Natural killer cell (primary cell): ENCODE results near the gene PYGB. TPM values are rescaled to one million over a fixed set of nuclear protein-coding genes. Genes with fewer than 3 reads are reported as not detected.
"Not testable (repeated sequence)": the region's sequence is repeated elsewhere in the genome, so short reads cannot be mapped to it uniquely, and the experiment has no call there.

ENCODE experiments used
- ATAC-seq, 3 donors: fragments of 150-1000 bp in 2 of 3; fragments of 200-7000 bp in 1 of 3; cut with Tn5 transposase; 1 replicate in 1 of 3; 2 replicates in 2 of 3; pipeline ENCODE4 v1.10.0; 2021; ENCODE audit warnings: mild to moderate bottlenecking in 2 of 3, moderate library complexity in 2 of 3
- DNase-seq, 2 donors: peaks; one replicate each; pipeline versions ENCODE4 v3.0.0 to v3.0.0-alpha.2; 2013 to 2021; ENCODE audit warnings: mixed read lengths in 1 of 2
- H3K27ac ChIP-seq: one replicate; pipeline ENCODE4 v1.5.1; 2013; ENCODE audit warnings: mild to moderate bottlenecking, low read length
- H3K27me3 ChIP-seq: one replicate; pipeline ENCODE4 v1.6.1; 2013; ENCODE audit warnings: low read length; ENCODE audit not compliant: control insufficient read depth, insufficient read depth
- H3K36me3 ChIP-seq: one replicate; pipeline ENCODE4 v1.6.1; 2013; ENCODE audit warnings: low read length; ENCODE audit not compliant: control insufficient read depth, insufficient read depth
- H3K4me1 ChIP-seq: one replicate; pipeline ENCODE4 v1.6.1; 2013; ENCODE audit warnings: low read length; ENCODE audit not compliant: control insufficient read depth, insufficient read depth
- H3K4me3 ChIP-seq: one replicate; pipeline ENCODE4 v1.5.1; 2013; ENCODE audit warnings: low read length
- H3K9me3 ChIP-seq: one replicate; pipeline ENCODE4 v1.6.1; 2013; ENCODE audit warnings: low read length; ENCODE audit not compliant: control insufficient read depth, insufficient read depth
- H3K27ac Mint-ChIP-seq, 2 donors: one replicate each; pipeline ENCODE4 v1.8.0; 2022; ENCODE audit warnings: mild to moderate bottlenecking in 2 of 2, mixed read lengths in 2 of 2, moderate library complexity in 1 of 2
- H3K27me3 Mint-ChIP-seq, 2 donors: one replicate each; pipeline ENCODE4 v1.8.0; 2022; ENCODE audit warnings: low read depth in 2 of 2, mixed read lengths in 2 of 2
- H3K36me3 Mint-ChIP-seq: one replicate; pipeline ENCODE4 v1.8.0; 2022; ENCODE audit warnings: mixed read lengths
- H3K4me1 Mint-ChIP-seq, 2 donors: one replicate each; pipeline ENCODE4 v1.8.0; 2022; ENCODE audit warnings: mixed read lengths in 2 of 2
- H3K4me3 Mint-ChIP-seq: one replicate; pipeline ENCODE4 v1.8.0; 2022; ENCODE audit warnings: mild to moderate bottlenecking, moderate library complexity, mixed read lengths
- H3K9me3 Mint-ChIP-seq, 2 donors: one replicate each; pipeline ENCODE4 v1.8.0; 2022; ENCODE audit warnings: mixed read lengths in 2 of 2
- WGBS: methylation state at CpG from one replicate; pipeline ENCODE4 v1.1.7; 2013; ENCODE audit warnings: missing lambda C conversion rate; ENCODE audit not compliant: insufficient coverage; 5-methylcytosine and 5-hydroxymethylcytosine counted together
- intact Hi-C: fragments of 100-400 bp; cut with micrococcal nuclease; formaldehyde crosslinking; loops from one replicate; pipeline ENCODE4 v1.14.2; 2022
- total RNA-seq, 4 donors: library from RNA; stranded (reverse); fragments of 120-200 nt in 1 of 4; gene quantifications; one replicate each; pipeline versions ENCODE4 v1.2.3 to v1.2.4, GENCODE V29; 2013 to 2022
- TF ChIP-seq, protein P1 (sequence below): fragments of 200-600 bp; IDR thresholded peaks from one replicate; pipeline ENCODE4 v1.8.0; 2022; ENCODE audit warnings: antibody characterized with exemption

PYGB gene
- total RNA-seq, 3 donors from 2014 or later (not counting 1 experiment from before 2014, with no cell fraction given): 39.4 to 55.4 (median 47.0) TPM

DNA sequence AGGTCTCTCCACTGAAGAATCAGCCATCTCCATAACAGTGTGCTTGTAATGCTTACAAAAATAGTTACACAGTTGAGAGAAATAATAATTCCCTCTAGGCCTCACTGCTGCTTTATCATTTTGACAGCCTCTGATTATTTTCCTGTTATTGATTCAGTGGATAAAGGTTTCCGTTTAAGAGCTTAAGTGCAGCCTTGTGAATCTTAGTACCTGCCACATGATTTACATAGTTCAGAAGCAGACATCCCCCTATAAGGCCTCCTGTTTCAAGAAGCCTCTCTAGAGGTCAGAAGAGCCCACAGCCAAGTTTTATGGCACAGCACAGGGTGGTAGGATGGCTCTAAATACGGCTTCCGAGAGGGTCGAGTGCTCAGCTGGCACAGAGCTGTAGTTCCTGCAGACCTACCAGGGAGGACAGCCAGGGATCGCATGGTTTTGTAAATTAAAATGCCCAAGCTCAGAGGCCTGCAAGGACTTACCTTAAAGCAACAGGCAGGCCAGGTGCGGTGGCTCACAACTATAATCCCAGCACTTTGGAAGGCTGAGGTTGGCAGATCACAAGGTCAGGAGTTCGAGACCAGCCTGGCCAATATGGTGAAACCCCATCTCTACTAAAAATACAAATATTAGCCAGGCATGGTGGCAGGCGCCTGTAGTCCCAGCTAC is 17.6 kb upstream of the PYGB start:
- Histone ChIP-seq H3K9me3 (no peaks in the 10 kb centered on the region), H3K36me3 (no peaks in the 10 kb centered on the region), H3K4me3 (no peak overlapping the region), H3K27ac (no peak overlapping the region), H3K4me1 (no peaks in the 10 kb centered on the region), H3K27me3 (no peaks in the 10 kb centered on the region)
- no peaks in the 10 kb centered on the region for H3K9me3 Mint-ChIP-seq
- no peaks in the 10 kb centered on the region for H3K4me1 Mint-ChIP-seq
- intact Hi-C loops: no loop called here
- DNase-seq: no peak
- TF ChIP-seq, protein P1, sequence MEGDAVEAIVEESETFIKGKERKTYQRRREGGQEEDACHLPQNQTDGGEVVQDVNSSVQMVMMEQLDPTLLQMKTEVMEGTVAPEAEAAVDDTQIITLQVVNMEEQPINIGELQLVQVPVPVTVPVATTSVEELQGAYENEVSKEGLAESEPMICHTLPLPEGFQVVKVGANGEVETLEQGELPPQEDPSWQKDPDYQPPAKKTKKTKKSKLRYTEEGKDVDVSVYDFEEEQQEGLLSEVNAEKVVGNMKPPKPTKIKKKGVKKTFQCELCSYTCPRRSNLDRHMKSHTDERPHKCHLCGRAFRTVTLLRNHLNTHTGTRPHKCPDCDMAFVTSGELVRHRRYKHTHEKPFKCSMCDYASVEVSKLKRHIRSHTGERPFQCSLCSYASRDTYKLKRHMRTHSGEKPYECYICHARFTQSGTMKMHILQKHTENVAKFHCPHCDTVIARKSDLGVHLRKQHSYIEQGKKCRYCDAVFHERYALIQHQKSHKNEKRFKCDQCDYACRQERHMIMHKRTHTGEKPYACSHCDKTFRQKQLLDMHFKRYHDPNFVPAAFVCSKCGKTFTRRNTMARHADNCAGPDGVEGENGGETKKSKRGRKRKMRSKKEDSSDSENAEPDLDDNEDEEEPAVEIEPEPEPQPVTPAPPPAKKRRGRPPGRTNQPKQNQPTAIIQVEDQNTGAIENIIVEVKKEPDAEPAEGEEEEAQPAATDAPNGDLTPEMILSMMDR: no peak
- no peak overlapping the region for H3K27ac Mint-ChIP-seq
- 87% methylated on average over 8 of the region's 8 CpGs for WGBS
- H3K36me3 Mint-ChIP-seq: no peaks in the 10 kb centered on the region
- peaks cover 5 to 8% of the 10 kb centered on the region in 2 donors for H3K27me3 Mint-ChIP-seq
- no peak for ATAC-seq
- no peak overlapping the region for H3K4me3 Mint-ChIP-seq

DNA sequence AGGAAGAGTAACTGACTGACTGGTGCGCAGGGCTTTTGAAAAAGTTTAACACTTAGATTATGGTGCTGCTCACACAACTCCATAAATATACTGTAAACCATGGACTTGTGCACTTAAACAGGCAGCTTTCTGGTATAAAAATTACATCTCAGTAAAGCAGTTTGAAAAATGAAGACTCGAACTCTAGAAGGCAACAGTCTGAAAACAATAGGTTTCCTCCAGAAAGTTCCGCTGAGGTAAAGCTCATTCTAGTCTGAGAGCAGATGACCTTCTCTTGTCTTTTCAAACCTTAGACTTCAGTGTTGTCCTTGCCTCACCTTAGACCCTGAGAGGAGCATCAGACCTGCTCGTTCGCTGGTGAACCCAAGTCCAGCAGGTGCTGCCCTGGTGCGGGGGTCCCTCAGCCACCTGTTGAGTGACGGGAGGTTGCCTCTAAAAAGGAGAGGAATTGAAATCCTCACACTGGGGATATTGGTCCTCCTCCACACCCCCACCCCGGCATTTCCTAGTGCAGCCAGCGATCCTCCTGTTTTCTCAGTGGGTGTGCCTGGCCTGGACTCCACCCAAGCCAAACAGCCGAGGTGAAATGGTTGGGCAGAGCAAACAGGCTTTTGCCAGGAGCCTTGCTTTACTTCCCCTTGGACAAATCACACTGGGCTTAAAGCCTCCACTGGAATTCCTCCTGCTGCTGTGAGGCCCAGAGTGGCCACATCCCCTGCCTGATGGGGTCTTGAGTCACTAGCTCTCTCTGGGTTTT is 14.7 kb upstream of the PYGB start:
- TF ChIP-seq, protein P1: no peak
- Mint-ChIP-seq H3K27ac (no peak overlapping the region), H3K9me3 (no peaks in the 10 kb centered on the region), H3K4me1 (peaks cover 0 to 6% of the 10 kb centered on the region in 2 donors), H3K36me3 (no peaks in the 10 kb centered on the region), H3K27me3 (peaks cover 14 to 18% of the 10 kb centered on the region in 2 donors), H3K4me3 (no peak overlapping the region)
- no peak overlapping the region for H3K27ac ChIP-seq
- H3K4me3 ChIP-seq: no peak overlapping the region
- WGBS: 89% methylated on average over 9 of the region's 10 CpGs
- H3K36me3 ChIP-seq: no peaks in the 10 kb centered on the region
- no peaks in the 10 kb centered on the region for H3K4me1 ChIP-seq
- no peaks in the 10 kb centered on the region for H3K27me3 ChIP-seq
- no peaks in the 10 kb centered on the region for H3K9me3 ChIP-seq
- DNase-seq (no peak), ATAC-seq (no peak)
- intact Hi-C loops: no loop called here

DNA sequence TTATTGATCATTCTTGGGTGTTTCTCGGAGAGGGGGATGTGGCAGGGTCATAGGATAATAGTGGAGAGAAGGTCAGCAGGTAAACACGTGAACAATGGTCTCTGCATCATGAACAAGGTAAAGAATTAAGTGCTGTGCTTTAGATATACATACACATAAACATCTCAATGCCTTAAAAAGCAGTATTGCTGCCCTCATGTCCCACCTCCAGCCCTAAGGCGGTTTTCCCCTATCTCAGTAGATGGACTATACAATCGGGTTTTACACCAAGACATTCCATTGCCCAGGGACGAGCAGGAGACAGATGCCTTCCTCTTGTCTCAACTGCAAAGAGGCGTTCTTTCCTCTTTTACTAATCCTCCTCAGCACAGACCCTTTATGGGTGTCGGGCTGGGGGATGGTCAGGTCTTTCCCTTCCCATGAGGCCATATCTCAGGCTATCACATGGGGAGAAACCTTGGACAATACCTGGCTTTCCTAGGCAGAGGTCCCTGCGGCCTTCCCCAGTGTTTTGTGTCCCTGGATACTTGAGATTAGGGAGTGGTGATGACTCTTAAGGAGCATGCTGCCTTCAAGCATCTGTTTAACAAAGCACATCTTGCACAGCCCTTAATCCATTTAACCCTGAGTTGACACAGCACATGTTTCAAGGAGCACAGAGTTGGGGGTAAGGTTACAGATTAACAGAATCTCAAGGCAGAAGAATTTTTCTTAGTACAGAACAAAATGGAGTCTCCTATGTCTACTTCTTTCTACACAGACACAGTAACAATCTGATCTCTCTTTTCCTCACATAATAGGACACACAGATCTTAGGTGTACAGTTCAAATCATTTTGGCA is 13.7 kb upstream of the PYGB start:
- H3K9me3 ChIP-seq, H3K4me1 ChIP-seq, H3K4me1 Mint-ChIP-seq, H3K9me3 Mint-ChIP-seq, H3K27ac ChIP-seq, H3K27me3 ChIP-seq, ATAC-seq, H3K36me3 ChIP-seq, H3K4me3 Mint-ChIP-seq, H3K4me3 ChIP-seq, DNase-seq, H3K36me3 Mint-ChIP-seq, intact Hi-C loops, H3K27ac Mint-ChIP-seq: not testable (repeated sequence)
- WGBS: 72% methylated on average over 6 of the region's 8 CpGs
- H3K27me3 Mint-ChIP-seq: peaks cover 20 to 21% of the 10 kb centered on the region in 2 donors
